ENCODE data around the gene CCNB3.

GRCh38 chrX:50200907-50201306 lies 3.7 kb upstream of the CCNB3 start, which contains the start of gene AKAP4:
- TF ChIP-seq ZNF274 (IDR thresholded peaks at IDR 0.05; ENCODE audit: borderline replicate concordance, low read depth, low read length) (no peak), ZNF398 (CRISPR knock-in tag; IDR thresholded peaks at IDR 0.05) (no peak), GABPA (tag; conservative IDR thresholded peaks at IDR 0.05; ENCODE audit: low read depth) (no peak), ESRRA (IDR thresholded peaks at IDR 0.05; ENCODE audit: borderline replicate concordance, low read depth) (no peak), ZBTB5 (IDR thresholded peaks at IDR 0.05) (no peak), HNRNPUL1 (IDR thresholded peaks at IDR 0.05; ENCODE audit: low read length) (no peak), BCL6 (CRISPR knock-in tag; IDR thresholded peaks at IDR 0.05) (no peak), EZH2 (IDR thresholded peaks at IDR 0.05; ENCODE audit: borderline replicate concordance, low read depth, low read length) (no peak), ZNF76 (CRISPR knock-in tag; IDR thresholded peaks at IDR 0.05; ENCODE audit: borderline replicate concordance) (no peak), KAT7 (CRISPR knock-in tag; IDR thresholded peaks at IDR 0.05; ENCODE audit: borderline replicate concordance) (no peak), ZFP36 (IDR thresholded peaks at IDR 0.05; ENCODE audit: low read depth, low read length, partially characterized antibody) (no peak), FOXP1 (CRISPR knock-in tag; IDR thresholded peaks at IDR 0.05) (no peak), SMC3 (conservative IDR thresholded peaks at IDR 0.05; ENCODE audit: insufficient read depth, low read depth, low read length) (no peak), ELK3 (CRISPR knock-in tag; IDR thresholded peaks at IDR 0.05) (no peak)

Measured in K562 (cell line).